C4-2B (cell line): ENCODE results near the gene CDK7.

Experiments used
- CTCF ChIP-seq: fragments of 450-650 bp; conservative IDR thresholded peaks from 2 replicates; pipeline ENCODE4 v1.5.1; 2017; ENCODE audit warnings: mild to moderate bottlenecking
- ZFX ChIP-seq: fragments of 450-650 bp; IDR thresholded peaks from 2 replicates; pipeline ENCODE4 v1.6.1; 2017

- TF ChIP-seq CTCF (no peak), ZFX (no peak)
Observed at GRCh38 chr5:69206528-69207190, 28.0 kb upstream of the CDK7 start.
